DOHH2 (cell line): ENCODE measurements around the gene GPHN.

Source experiments
- EZH2phosphoT487 ChIP-seq: fragments of 200-600 bp; sonication (generic); IDR thresholded peaks from 2 replicates; pipeline ENCODE4 v1.6.1; 2017; ENCODE audit warnings: borderline replicate concordance, mild to moderate bottlenecking, antibody characterized with exemption, low read length, moderate library complexity, mixed read lengths
- TF ChIP-seq, protein P1 (sequence below): fragments of 200-600 bp; sonication (generic); IDR thresholded peaks from one replicate; pipeline ENCODE4 v1.5.1; 2014; ENCODE audit warnings: antibody characterized with exemption, mild to moderate bottlenecking, low read depth, low read length; ENCODE audit not compliant: poor library complexity, severe bottlenecking

- TF ChIP-seq, protein P1, sequence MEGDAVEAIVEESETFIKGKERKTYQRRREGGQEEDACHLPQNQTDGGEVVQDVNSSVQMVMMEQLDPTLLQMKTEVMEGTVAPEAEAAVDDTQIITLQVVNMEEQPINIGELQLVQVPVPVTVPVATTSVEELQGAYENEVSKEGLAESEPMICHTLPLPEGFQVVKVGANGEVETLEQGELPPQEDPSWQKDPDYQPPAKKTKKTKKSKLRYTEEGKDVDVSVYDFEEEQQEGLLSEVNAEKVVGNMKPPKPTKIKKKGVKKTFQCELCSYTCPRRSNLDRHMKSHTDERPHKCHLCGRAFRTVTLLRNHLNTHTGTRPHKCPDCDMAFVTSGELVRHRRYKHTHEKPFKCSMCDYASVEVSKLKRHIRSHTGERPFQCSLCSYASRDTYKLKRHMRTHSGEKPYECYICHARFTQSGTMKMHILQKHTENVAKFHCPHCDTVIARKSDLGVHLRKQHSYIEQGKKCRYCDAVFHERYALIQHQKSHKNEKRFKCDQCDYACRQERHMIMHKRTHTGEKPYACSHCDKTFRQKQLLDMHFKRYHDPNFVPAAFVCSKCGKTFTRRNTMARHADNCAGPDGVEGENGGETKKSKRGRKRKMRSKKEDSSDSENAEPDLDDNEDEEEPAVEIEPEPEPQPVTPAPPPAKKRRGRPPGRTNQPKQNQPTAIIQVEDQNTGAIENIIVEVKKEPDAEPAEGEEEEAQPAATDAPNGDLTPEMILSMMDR = no peak
- no peak for TF ChIP-seq EZH2phosphoT487
These were observed 447.2 kb downstream of the GPHN start for GRCh38 chr14:66955159-66955558.
